A549 (cell line): ENCODE measurements around the gene ABCB7. TPM values are rescaled to one million over a fixed set of nuclear protein-coding genes. Genes with fewer than 3 reads are reported as not detected.

Experiments
- ATAC-seq, 2 experiments: fragments of 200-7000 bp in 1 of 2; fragments of >200 bp in 1 of 2; cut with Nextera tagmentation in 1 of 2; cut with Tn5 transposase in 1 of 2; 3 replicates each; pipeline versions ENCODE4 v1.8.0 to v1.9.1; 2018 to 2020; ENCODE audit warnings: mild to moderate bottlenecking in 1 of 2, moderate library complexity in 1 of 2
- CTCF ChIA-PET: fragments of 300-600 bp; sonication (Branson Sonifier 250); formaldehyde crosslinking; extraction: SDS; loops from one replicate; lab custom pipeline; 2021; ENCODE audit warnings: antibody characterized with exemption, inconsistent platforms; lab: Yijun Ruan, JAX
- POLR2A ChIA-PET: fragments of 350-600 bp; formaldehyde crosslinking; extraction: SDS; loops from one replicate; lab custom pipeline; 2021; ENCODE audit warnings: antibody characterized with exemption, inconsistent platforms; lab: Yijun Ruan, JAX
- DNase-seq, 2 experiments: peaks; one replicate each; pipeline versions ENCODE4 v3.0.0 to v3.0.0-alpha.2; 2011 to 2016; ENCODE audit warnings: low read depth in 1 of 2, low spot score in 1 of 2
- FAIRE-seq: peaks from 2 replicates; lab custom pipeline; 2011; peaks lifted over from hg19 to GRCh38; lab: Jason Lieb, UNC
- H3K27ac ChIP-seq, 2 experiments: fragments of >200 bp; sonication (Bioruptor Twin); formaldehyde crosslinking; 3 replicates each; pipeline ENCODE4 v1.5.1; 2016 to 2017
- H3K4me1 ChIP-seq: fragments of >200 bp; sonication (Bioruptor Twin); formaldehyde crosslinking; 3 replicates; pipeline ENCODE4 v1.6.1; 2016
- H3K4me2 ChIP-seq: fragments of >200 bp; sonication (Bioruptor Twin); formaldehyde crosslinking; 3 replicates; pipeline ENCODE4 v1.6.1; 2016
- H3K4me3 ChIP-seq: fragments of >200 bp; sonication (Bioruptor Twin); formaldehyde crosslinking; 3 replicates; pipeline ENCODE4 v1.5.1; 2016
- H3K9me3 ChIP-seq: fragments of >200 bp; sonication (Bioruptor Twin); formaldehyde crosslinking; 3 replicates; pipeline ENCODE4 v1.6.1; 2016
- ELK1 ChIP-seq: fragments of 150-350 bp; IDR thresholded peaks from 2 replicates; pipeline ENCODE4 v1.6.1; 2014; ENCODE audit warnings: low read depth, mild to moderate bottlenecking, low read length
- FOXS1 ChIP-seq: fragments of 250-450 bp; sonication (Bioruptor Pico); IDR thresholded peaks from 2 replicates; pipeline ENCODE4 v1.5.0; 2020; ENCODE audit warnings: mild to moderate bottlenecking, moderate library complexity
- RAD21 ChIP-seq, 2 experiments: fragments of >200 bp in 1 of 2; sonication (Bioruptor Twin) in 1 of 2; formaldehyde crosslinking in 1 of 2; IDR thresholded peaks in 1 of 2; conservative IDR thresholded peaks in 1 of 2; 2 replicates in 1 of 2; 3 replicates in 1 of 2; pipeline ENCODE4 v1.6.1; 2012 to 2018; ENCODE audit warnings: inconsistent platforms in 1 of 2
- WGBS: methylation state at CpG from one replicate; pipeline ENCODE4 v1.1.6; 2017; ENCODE audit errors: missing lambda C conversion rate; 5-methylcytosine and 5-hydroxymethylcytosine counted together
- polyA plus RNA-seq, 4 experiments: library from polyadenylated mRNA; depleted of rRNA in 3 of 4; stranded (reverse); fragments of >200 nt; fragmentation: RNase III in 1 of 4; extraction: RNeasy Plus Mini Kit Qiagen cat#74134 plus additional on column Dnase treatment in 1 of 4; gene quantifications; 2 replicates in 3 of 4; 3 replicates in 1 of 4; pipeline ENCODE4 v1.2.3, GENCODE V29; 2011 to 2017
- small RNA-seq, 6 experiments: library from RNA; depleted of rRNA; stranded (forward); fragments of <200 nt; gene quantifications; one replicate each; pipeline ENCODE3, GENCODE V24; 2012

The ABCB7 gene
- polyA plus RNA-seq, 2 of the 4 experiments (the other 2 are of a cell fraction), result 20.3 to 41.8 TPM

- H3K27ac ChIP-seq, result no peak overlapping the region
- no peaks in the 10 kb centered on the region for H3K4me1 ChIP-seq
- peaks cover 3% of the 10 kb centered on the region; the same call in 2 of the 3 replicates for H3K9me3 ChIP-seq
- POLR2A ChIA-PET, result no interaction called here
- WGBS, result 0% methylated on average over 1 of the region's 1 CpG
- H3K4me3 ChIP-seq, result no peak overlapping the region
- CTCF ChIA-PET, result no interaction called here
- no peak overlapping the region for H3K4me2 ChIP-seq
- FAIRE-seq, result no peak
- no peak for ATAC-seq
- TF ChIP-seq FOXS1, result no peak
- TF ChIP-seq ELK1, result no peak
- TF ChIP-seq RAD21 (conservative IDR thresholded peaks at IDR 0.05 in 1 of 2, IDR thresholded peaks at IDR 0.05 in 1 of 2), result peak in 1 of 2 experiments; percentile 5; a peak in 1 of 5 replicates
- DNase-seq, result peak in 1 of 2 experiments; percentile 12
Observed at GRCh38 chrX:75038925-75039324, 117.2 kb downstream of the ABCB7 start.

Small RNAs within 50 kb of the gene (small RNA-seq; reads per million reads assigned to genes)
- gene BUD31P2, result 0 reads per million in 6 experiments
- 0 to 0.43 (median 0) reads per million in 6 experiments for gene RNU6-562P

Other genes starting within 250 kb of the ABCB7 start
- 0.04 and 0.08 TPM in 2 replicates for gene NEXMIF, start 230.8 kb downstream of the ABCB7 start, polyA plus RNA-seq (2011; rRNA removed)
- 0.01 to 0.07 TPM in 2 of 3 replicates, not detected in the other for gene NEXMIF, start 230.8 kb downstream of the ABCB7 start, polyA plus RNA-seq (2017; fragmentation: RNase III; extraction: RNeasy Plus Mini Kit Qiagen cat#74134 plus additional on column Dnase treatment)
- gene UPRT, start 117.8 kb upstream of the ABCB7 start, polyA plus RNA-seq (2011; rRNA removed), result 7.8 and 9.8 TPM in 2 replicates
- gene UPRT, start 117.8 kb upstream of the ABCB7 start, polyA plus RNA-seq (2017; fragmentation: RNase III; extraction: RNeasy Plus Mini Kit Qiagen cat#74134 plus additional on column Dnase treatment), result 7.9 to 9.3 TPM (median 8.6 TPM) in 3 replicates